Vagina (tissue), 2 donors: ENCODE data around the gene CBLN1. TPM values are rescaled to one million over a fixed set of nuclear protein-coding genes. Genes with fewer than 3 reads are reported as not detected.

Source experiments
- DNase-seq, 2 donors: peaks; one replicate each; pipeline ENCODE4 v3.0.0-alpha.2; 2017; ENCODE audit errors: extremely low spot score in 2 of 2
- H3K27ac ChIP-seq: fragments of 200-600 bp; sonication (generic); one replicate; pipeline ENCODE4 v1.5.1; 2019
- H3K27me3 ChIP-seq: fragments of 200-600 bp; sonication (generic); one replicate; pipeline ENCODE4 v1.5.1; 2019
- H3K36me3 ChIP-seq, 2 donors: fragments of 200-600 bp; sonication (generic); one replicate each; pipeline ENCODE4 v1.5.1; 2017 to 2019
- H3K4me1 ChIP-seq: fragments of 200-600 bp; sonication (generic); one replicate; pipeline ENCODE4 v1.5.1; 2019
- H3K4me3 ChIP-seq, 2 donors: fragments of 200-600 bp; sonication (generic); 1 replicate in 1 of 2; 2 replicates in 1 of 2; pipeline ENCODE4 v1.5.1; 2016 to 2019
- H3K9me3 ChIP-seq: fragments of 200-600 bp; sonication (generic); one replicate; pipeline ENCODE4 v1.5.1; 2019
- CTCF ChIP-seq, 3 experiments: fragments of 450-650 bp in 2 of 3; fragments of 200-600 bp in 1 of 3; sonication (generic) in 1 of 3; IDR thresholded peaks; one replicate each; pipeline ENCODE4 v1.5.1; 2017 to 2019; ENCODE audit warnings: antibody characterized with exemption in 3 of 3, mild to moderate bottlenecking in 2 of 3, moderate library complexity in 2 of 3
- POLR2A ChIP-seq, 2 donors: fragments of 450-650 bp; IDR thresholded peaks; one replicate each; pipeline ENCODE4 v1.6.1; 2017; ENCODE audit warnings: antibody characterized with exemption in 2 of 2, mild to moderate bottlenecking in 2 of 2, moderate library complexity in 2 of 2
- POLR2AphosphoS5 ChIP-seq, 2 donors: sonication (generic); formaldehyde crosslinking; IDR thresholded peaks; one replicate each; pipeline ENCODE4 v1.9.0; 2017; ENCODE audit warnings: antibody characterized with exemption in 2 of 2, mild to moderate bottlenecking in 2 of 2, low read depth in 1 of 2; ENCODE audit not compliant: insufficient read depth in 1 of 2
- intact Hi-C: fragments of 100-400 bp; cut with DNase I; formaldehyde crosslinking; loops from one replicate; pipeline ENCODE4 v1.15.1; 2023
- total RNA-seq: library from RNA; depleted of rRNA; stranded (reverse); fragments of >200 nt; gene quantifications from one replicate; pipeline ENCODE4 v1.2.3, GENCODE V29; 2016

Gene CBLN1
- total RNA-seq, 1 donor from 2014 or later: not detected

GRCh38 chr16:49278567-49278827 is 3.1 kb downstream of the CBLN1 start:
- H3K4me3 ChIP-seq: no peak overlapping the region
- H3K9me3 ChIP-seq: no peaks in the 10 kb centered on the region
- H3K27me3 ChIP-seq: peaks cover 39% of the 10 kb centered on the region
- H3K27ac ChIP-seq: no peak overlapping the region
- peaks cover 36% of the 10 kb centered on the region for H3K4me1 ChIP-seq
- no peak for DNase-seq
- TF ChIP-seq POLR2A (IDR thresholded peaks at IDR 0.05) (no peak), CTCF (IDR thresholded peaks at IDR 0.05) (no peak), POLR2AphosphoS5 (IDR thresholded peaks at IDR 0.05; ENCODE audit: insufficient read depth in 1 of 2, low read depth in 1 of 2) (no peak)
- intact Hi-C loops: no loop called here
- H3K36me3 ChIP-seq: no peaks in the 10 kb centered on the region

GRCh38 chr16:49277766-49278566 is 3.7 kb downstream of the CBLN1 start:
- Histone ChIP-seq H3K4me3 (no peak overlapping the region), H3K27ac (no peak overlapping the region), H3K27me3 (peaks cover 34% of the 10 kb centered on the region), H3K4me1 (peaks cover 31% of the 10 kb centered on the region), H3K36me3 (no peaks in the 10 kb centered on the region), H3K9me3 (no peaks in the 10 kb centered on the region)
- no peak for DNase-seq
- intact Hi-C loops: no loop called here
- TF ChIP-seq CTCF (IDR thresholded peaks at IDR 0.05) (no peak), POLR2AphosphoS5 (IDR thresholded peaks at IDR 0.05; ENCODE audit: insufficient read depth in 1 of 2, low read depth in 1 of 2) (no peak), POLR2A (IDR thresholded peaks at IDR 0.05) (no peak)

GRCh38 chr16:49277386-49277742 is 4.3 kb downstream of the CBLN1 start:
- intact Hi-C loops: no loop called here
- H3K27me3 ChIP-seq: peaks cover 31% of the 10 kb centered on the region
- H3K36me3 ChIP-seq: no peaks in the 10 kb centered on the region
- H3K27ac ChIP-seq: no peak overlapping the region
- H3K9me3 ChIP-seq: no peaks in the 10 kb centered on the region
- DNase-seq: no peak
- peaks cover 25% of the 10 kb centered on the region for H3K4me1 ChIP-seq
- H3K4me3 ChIP-seq: no peak overlapping the region
- TF ChIP-seq CTCF (IDR thresholded peaks at IDR 0.05): no peak
- TF ChIP-seq POLR2A (IDR thresholded peaks at IDR 0.05): no peak
- no peak for TF ChIP-seq POLR2AphosphoS5 (IDR thresholded peaks at IDR 0.05; ENCODE audit: insufficient read depth in 1 of 2, low read depth in 1 of 2)

- Histone ChIP-seq H3K36me3 (no peaks in the 10 kb centered on the region), H3K27ac (no peak overlapping the region), H3K9me3 (no peaks in the 10 kb centered on the region), H3K27me3 (peaks cover 31% of the 10 kb centered on the region), H3K4me1 (peaks cover 24% of the 10 kb centered on the region), H3K4me3 (no peak overlapping the region)
- peak in 1 of 2 donors; percentile 28 for DNase-seq
- intact Hi-C loops: no loop called here
- no peak for TF ChIP-seq CTCF (IDR thresholded peaks at IDR 0.05)
- no peak for TF ChIP-seq POLR2AphosphoS5 (IDR thresholded peaks at IDR 0.05; ENCODE audit: insufficient read depth in 1 of 2, low read depth in 1 of 2)
- no peak for TF ChIP-seq POLR2A (IDR thresholded peaks at IDR 0.05)
These were observed 4.8 kb downstream of the CBLN1 start for GRCh38 chr16:49276646-49277385.

- TF ChIP-seq POLR2A (IDR thresholded peaks at IDR 0.05): no peak
- TF ChIP-seq CTCF (IDR thresholded peaks at IDR 0.05): no peak
- TF ChIP-seq POLR2AphosphoS5 (IDR thresholded peaks at IDR 0.05; ENCODE audit: insufficient read depth in 1 of 2, low read depth in 1 of 2): no peak
- Histone ChIP-seq H3K27me3 (peaks cover 25% of the 10 kb centered on the region), H3K27ac (no peak overlapping the region), H3K9me3 (no peaks in the 10 kb centered on the region), H3K4me1 (peaks cover 17% of the 10 kb centered on the region), H3K4me3 (no peak overlapping the region), H3K36me3 (no peaks in the 10 kb centered on the region)
- intact Hi-C loops: no loop called here
- DNase-seq: peak in 1 of 2 donors; percentile 43
These were observed 5.8 kb downstream of the CBLN1 start for GRCh38 chr16:49275870-49276269.
